Activated CD8-positive, alpha-beta memory T cell treated with anti-CD3 and anti-CD28 coated beads for 36 hours (primary cell): ENCODE data around the gene NAA35. TPM values are rescaled to one million over a fixed set of nuclear protein-coding genes. Genes with fewer than 3 reads are reported as not detected.

ENCODE experiments used
- CTCF ChIA-PET: fragments of 350-600 bp; sonication (Branson Sonifier 250); formaldehyde crosslinking; loops from one replicate; lab custom pipeline; 2021; ENCODE audit warnings: antibody characterized with exemption; lab: Charles Lee
- POLR2A ChIA-PET: fragments of 350-600 bp; sonication (Branson Sonifier 250); formaldehyde crosslinking; loops from one replicate; lab custom pipeline; 2021; ENCODE audit warnings: antibody characterized with exemption; lab: Charles Lee
- total RNA-seq, 2 experiments: library from RNA; stranded (reverse); gene quantifications; one replicate each; pipeline ENCODE4 v1.2.3, GENCODE V29; 2021

The NAA35 gene
- total RNA-seq, 2 experiments from 2014 or later = 33.8 to 34.2 TPM

GRCh38 chr9:86009133-86009532 is 68.2 kb downstream of the NAA35 start:
- POLR2A ChIA-PET = no interaction called here
- CTCF ChIA-PET = no interaction called here

DNA sequence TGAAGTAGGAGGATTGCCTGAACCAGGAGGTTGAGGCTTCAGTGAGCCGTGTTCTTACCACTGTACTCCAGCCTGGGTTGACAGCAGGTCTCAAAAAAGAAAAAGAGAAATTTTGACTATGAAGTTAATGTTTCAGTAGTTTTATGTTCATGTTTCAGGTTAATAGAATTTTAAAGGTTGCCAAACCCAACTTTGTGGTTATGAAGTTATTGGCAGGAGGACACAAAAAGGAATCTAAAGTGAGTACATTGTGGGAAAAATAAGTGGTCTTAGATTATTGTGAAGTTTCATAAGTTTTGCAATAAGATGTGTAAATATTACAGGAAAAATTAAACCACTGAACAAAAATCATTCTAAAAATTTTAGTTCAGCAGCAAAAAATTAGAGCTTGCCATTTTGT is 79.8 kb downstream of the NAA35 start:
- ChIA-PET POLR2A (no interaction called here), CTCF (no interaction called here)

GRCh38 chr9:86021166-86021565 is 80.2 kb downstream of the NAA35 start:
- CTCF ChIA-PET = no interaction called here
- POLR2A ChIA-PET = no interaction called here

DNA sequence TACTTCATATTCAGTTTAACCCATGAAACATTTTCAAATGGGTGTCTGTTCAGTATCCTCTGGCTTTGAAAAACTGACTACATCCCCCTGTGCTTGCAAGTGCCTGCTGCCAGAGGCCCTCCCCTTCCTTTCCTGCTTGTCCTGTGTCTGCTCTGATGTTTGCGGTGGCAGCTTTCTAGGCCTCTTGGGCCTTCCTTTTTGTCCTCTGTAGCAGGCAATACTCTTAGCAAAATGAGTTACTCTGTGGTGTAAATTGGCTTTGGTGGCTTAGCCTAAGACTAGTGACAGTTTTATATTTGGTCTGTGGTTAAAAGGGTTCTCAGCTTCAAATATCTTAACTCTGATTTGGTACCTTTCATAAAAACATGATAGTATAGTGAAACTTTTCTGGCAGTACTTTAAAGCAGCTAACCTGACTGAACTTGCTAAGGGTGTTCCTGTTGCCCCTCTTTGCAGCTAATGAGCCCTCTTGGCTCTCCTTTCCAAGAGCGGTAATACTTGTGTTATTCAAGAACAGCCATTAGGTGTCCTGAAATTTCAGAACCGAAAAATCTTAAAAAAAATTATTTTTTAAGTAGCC is 81.8 kb downstream of the NAA35 start:
- CTCF ChIA-PET = no interaction called here
- POLR2A ChIA-PET = no interaction called here

GRCh38 chr9:86027767-86028166 is 86.8 kb downstream of the NAA35 start:
- ChIA-PET CTCF (no interaction called here), POLR2A (no interaction called here)

DNA sequence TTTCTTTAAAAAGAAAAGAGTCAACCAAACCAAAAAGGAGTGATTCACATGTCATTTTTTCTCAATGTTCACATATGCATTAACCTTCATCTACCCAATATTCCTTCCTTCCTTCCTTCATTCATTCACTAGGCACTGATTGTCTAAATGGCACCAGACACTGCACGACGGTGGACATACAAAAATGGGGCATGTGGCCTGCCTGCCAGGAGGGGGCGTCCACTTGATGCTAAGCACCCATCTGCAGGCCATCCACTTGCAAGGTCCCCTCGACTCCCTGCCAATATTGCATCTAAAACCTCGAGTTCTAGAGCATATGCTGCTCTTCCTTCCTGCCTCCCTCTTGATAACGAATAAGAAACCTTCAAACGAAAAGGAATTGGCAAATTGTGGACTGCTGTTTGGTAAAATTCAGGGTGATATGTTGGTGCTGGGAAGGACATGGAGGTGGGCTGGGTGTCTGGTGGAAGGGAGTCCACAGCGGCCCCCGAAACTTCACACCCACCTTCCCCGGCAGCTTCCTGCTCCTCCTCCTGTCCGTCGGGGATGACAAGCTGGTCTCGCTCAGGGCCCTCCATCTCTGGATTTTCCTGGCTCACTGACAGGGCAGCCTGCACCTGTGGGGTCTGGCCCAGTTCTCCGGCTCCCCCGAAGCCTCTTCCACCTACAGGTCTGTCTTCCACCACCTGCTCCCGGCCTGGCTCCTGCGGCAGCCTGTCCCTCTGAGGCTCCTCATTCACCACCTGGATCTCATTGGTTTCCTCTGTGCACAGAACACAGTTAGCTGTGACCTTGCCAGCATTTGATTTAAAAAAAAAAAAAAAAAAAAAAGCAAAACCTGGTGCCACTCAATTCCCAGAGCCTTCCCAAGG is 94.2 kb downstream of the NAA35 start:
- POLR2A ChIA-PET = no interaction called here
- CTCF ChIA-PET = no interaction called here

- ChIA-PET CTCF (no interaction called here), POLR2A (no interaction called here)
Observed at GRCh38 chr9:86035827-86036440, 95.0 kb downstream of the NAA35 start.

DNA sequence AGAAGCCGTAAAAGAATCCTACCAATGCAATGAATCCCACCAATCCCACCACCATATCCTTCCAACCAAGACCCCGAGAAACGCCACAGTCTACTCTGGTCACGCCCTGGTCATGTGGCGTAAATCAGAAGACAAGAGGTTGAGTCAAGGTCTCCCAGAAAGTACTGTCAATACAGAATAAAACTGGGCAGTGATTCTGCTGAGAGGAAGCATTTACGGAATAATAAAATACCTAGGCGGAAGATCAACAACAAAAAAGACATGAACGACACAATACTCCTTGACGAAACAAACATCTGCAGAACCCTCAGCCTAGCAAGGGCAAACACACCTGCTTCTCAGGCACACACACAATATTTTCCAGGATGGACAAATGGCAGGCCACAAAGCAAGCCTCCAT is 95.6 kb downstream of the NAA35 start:
- POLR2A ChIA-PET = no interaction called here

DNA sequence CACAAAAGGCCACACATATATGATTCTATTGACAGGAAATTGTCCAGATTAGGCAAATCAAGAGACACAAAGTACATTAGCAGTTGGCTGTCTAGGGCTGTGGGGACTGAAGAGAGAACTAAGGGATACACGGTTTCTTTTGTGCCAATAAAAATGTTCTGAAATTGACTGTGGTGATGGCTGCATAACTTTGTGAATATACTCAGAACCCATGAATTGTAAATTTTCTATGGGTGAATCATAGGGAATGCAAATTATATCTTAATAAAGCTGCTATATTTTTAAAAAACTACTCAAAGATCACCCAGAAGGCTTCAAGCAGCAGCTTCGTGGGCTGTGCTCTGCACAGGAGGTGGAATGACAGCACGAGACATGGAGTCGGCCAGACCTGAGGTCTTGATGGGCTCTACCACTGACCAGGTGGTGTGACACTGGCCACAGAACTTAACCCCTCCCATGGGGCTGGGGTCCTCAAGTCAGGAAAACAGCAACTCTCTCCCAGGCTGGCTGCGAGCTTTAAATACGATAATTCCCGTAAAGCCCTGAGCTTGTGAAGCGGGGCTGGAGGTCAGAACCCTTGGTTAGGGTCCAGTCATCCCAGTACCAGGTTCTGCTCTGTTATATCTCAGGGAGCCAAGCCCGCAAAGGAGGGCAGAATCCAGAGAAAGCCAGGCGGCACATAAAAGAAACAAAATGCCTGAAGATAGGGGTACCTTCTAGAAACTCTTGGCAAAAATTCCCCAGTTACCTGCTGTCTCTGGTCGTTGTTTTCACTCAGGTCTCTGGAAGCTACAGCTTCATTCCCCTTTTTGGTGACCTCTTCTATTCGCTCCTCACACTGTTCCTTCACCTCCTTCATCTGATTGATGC is 99.3 kb downstream of the NAA35 start:
- ChIA-PET POLR2A (no interaction called here), CTCF (no interaction called here)

More for the DNA sequence above, 95.6 kb downstream of the NAA35 start:
- CTCF ChIA-PET = no interaction called here

GRCh38 chr9:86040861-86041155 is 99.9 kb downstream of the NAA35 start:
- ChIA-PET CTCF (no interaction called here), POLR2A (no interaction called here)

DNA sequence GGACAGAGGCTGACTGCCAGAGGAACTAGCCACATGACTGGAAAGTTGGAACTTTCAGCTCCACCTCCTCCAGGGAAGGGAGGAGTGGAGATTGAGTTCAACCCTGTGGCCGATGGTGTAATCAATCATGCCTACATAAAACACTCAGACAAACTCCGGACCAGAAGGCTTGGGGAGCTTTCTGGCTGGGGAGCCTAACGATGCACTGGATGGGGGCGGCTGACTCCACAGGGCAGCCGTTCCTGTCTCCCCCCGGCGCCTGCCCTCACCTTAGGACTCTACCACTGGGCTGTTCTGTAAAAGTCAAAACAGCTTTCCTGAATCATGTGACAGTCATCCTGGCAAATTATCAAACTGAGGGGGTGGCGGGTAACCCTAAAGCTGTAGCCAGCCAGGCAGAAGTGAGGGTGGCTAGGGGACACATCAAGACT is 100.4 kb downstream of the NAA35 start:
- CTCF ChIA-PET = no interaction called here

GRCh38 chr9:86042199-86042978 is 101.4 kb downstream of the NAA35 start:
- CTCF ChIA-PET = no interaction called here
- POLR2A ChIA-PET = no interaction called here

More for the DNA sequence above, 100.4 kb downstream of the NAA35 start:
- POLR2A ChIA-PET = no interaction called here

DNA sequence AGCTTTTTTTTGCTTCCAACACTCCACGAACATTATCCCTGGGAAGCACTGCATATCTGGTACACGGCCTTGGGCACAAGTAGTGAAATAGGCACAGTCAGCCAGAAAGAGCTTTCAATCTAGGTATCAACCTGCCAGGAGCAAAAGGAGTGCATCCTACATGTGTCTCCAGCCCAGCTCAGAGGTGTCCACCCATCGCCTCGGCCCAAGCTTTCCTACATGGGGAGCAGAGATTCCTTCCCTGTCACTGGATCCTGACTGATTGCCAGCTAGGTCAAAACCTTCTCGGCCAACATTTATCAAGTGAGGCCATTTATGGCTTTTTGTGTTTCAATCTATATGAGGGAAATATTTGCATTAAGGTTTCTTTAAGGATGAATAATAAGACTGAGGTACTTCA is 102.6 kb downstream of the NAA35 start:
- CTCF ChIA-PET = no interaction called here
- POLR2A ChIA-PET = no interaction called here

- CTCF ChIA-PET = no interaction called here
- POLR2A ChIA-PET = no interaction called here
Observed at GRCh38 chr9:86043999-86044398, 103.1 kb downstream of the NAA35 start.

GRCh38 chr9:86045654-86046053 is 104.7 kb downstream of the NAA35 start:
- ChIA-PET POLR2A (no interaction called here), CTCF (no interaction called here)

GRCh38 chr9:86046071-86046636 is 105.2 kb downstream of the NAA35 start:
- ChIA-PET POLR2A (no interaction called here), CTCF (no interaction called here)

GRCh38 chr9:86046930-86047341 is 106.0 kb downstream of the NAA35 start:
- ChIA-PET POLR2A (no interaction called here), CTCF (no interaction called here)

- POLR2A ChIA-PET = no interaction called here
- CTCF ChIA-PET = no interaction called here
Observed at GRCh38 chr9:86047361-86047760, 106.4 kb downstream of the NAA35 start.
